GM10847 (cell line): ENCODE measurements around the gene AZU1.

ENCODE experiments used
- POLR2A ChIP-seq: IDR thresholded peaks from 2 replicates; pipeline ENCODE4 v1.6.1; 2011; ENCODE audit not compliant: insufficient read length; ENCODE audit errors: extremely low read depth

Gene AZU1

GRCh38 chr19:869245-870177, 41.9 kb downstream of the AZU1 start:
- TF ChIP-seq POLR2A = no peak

GRCh38 chr19:870314-870713, 42.7 kb downstream of the AZU1 start:
- no peak for TF ChIP-seq POLR2A

GRCh38 chr19:870963-871401, 43.3 kb downstream of the AZU1 start:
- TF ChIP-seq POLR2A = no peak

- no peak for TF ChIP-seq POLR2A
These were observed 44.0 kb downstream of the AZU1 start for GRCh38 chr19:871446-872265.

- no peak for TF ChIP-seq POLR2A
These were observed 44.8 kb downstream of the AZU1 start for GRCh38 chr19:872266-872951.

GRCh38 chr19:873084-873483, 45.4 kb downstream of the AZU1 start:
- TF ChIP-seq POLR2A = no peak

- TF ChIP-seq POLR2A = no peak
These were observed 46.0 kb downstream of the AZU1 start for GRCh38 chr19:873561-874041.

GRCh38 chr19:875265-875879, 47.7 kb downstream of the AZU1 start:
- TF ChIP-seq POLR2A = no peak

GRCh38 chr19:876089-876488, 48.5 kb downstream of the AZU1 start:
- TF ChIP-seq POLR2A = no peak

- TF ChIP-seq POLR2A = no peak
These were observed 49.2 kb downstream of the AZU1 start for GRCh38 chr19:876780-877314.

GRCh38 chr19:879711-880438, 52.2 kb downstream of the AZU1 start:
- TF ChIP-seq POLR2A = no peak
